GM18861 (cell line): ENCODE results near the gene LBHD1.
"Not testable (repeated sequence)": the region's sequence is repeated elsewhere in the genome, so short reads cannot be mapped to it uniquely, and the experiment has no call there.

Source experiments
- ATAC-seq: cut with Tn5 transposase; IDR thresholded peaks from one replicate; pipeline ENCODE4 v1.9.1; 2021; ENCODE audit not compliant: unreplicated experiment

Gene LBHD1

DNA sequence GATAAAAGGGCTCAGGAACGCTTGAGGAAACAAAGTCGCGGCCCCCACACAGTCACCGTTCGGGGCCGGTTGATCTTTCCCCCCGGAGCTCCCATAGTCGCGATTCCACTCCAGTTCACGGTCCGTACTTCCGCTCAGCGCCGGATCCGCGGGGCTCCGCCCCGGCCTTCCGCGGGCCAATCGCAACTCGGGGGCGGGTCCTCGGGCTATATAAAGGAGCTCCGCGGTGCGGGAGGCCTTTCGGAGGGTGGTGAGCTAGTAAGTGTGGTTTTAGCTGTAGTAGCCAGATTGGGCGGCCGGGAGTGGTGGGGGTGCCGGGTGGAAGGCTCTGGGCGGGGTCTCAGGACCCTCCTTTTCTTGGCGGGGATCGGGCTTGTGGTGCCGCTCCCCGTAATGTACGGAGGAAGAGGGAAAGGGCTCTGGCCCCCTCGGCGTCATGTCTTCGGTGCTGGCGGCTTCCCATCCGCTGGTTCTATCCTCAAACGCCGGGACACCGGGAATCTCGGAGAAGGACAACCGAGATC is 6.9 kb downstream of the LBHD1 start, which contains the start of the genes C11orf98 and CSKMT:
Gene C11orf98 (minus strand): TSS at position 136 of the 524 bp plus-strand sequence. CDS start 41 bp downstream, at position 95.
Gene CSKMT (plus strand): TSS at position 238 of the 524 bp plus-strand sequence. CDS start 568 bp downstream, outside the sequence.
- peak; percentile 73 for ATAC-seq

- peak; percentile 10 for ATAC-seq
Measured at GRCh38 chr11:62664405-62665074, 7.5 kb downstream of the LBHD1 start.

- no peak for ATAC-seq
Measured at GRCh38 chr11:62656796-62657429, 15.2 kb downstream of the LBHD1 start.

- ATAC-seq = no peak
Measured at GRCh38 chr11:62654297-62654696, 17.8 kb downstream of the LBHD1 start.

DNA sequence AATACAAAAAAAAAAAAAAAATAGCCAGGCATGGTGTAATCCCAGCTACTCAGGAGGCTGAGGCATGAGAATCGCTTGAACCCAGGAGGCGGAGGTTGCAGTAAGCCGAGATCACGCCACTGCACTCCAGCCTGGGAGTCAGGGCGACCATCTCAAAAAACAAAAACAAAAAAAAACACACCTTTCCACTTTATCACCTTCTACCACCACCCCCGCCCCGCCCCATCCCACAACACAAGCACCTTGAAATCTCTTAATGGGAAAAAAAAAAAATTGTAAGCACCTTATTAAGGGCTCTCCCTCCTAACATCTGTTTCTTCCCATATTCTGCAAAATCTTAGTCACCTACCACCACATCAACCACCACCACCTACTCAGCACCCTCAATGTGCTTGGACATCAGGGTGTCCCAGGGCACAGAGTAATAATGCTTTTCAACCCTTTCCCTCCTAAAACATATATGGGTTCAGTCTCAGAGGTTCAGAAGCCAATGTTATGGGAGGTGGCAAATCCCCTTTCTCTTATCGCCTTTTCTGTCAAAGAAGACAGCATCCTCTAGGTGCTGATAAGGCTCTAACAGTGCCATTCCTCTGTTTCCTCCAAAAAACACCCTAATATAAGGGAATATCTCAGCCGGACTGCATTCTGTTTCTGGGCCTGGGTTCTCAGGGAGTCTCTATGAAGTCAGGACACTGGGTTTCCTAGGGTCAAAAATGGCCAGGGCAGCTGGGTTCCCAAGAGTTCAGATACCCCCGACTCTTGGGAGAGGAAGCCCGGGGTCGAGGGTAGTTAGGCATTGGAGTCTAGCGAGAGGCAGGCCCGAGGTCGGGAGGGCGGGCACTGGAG is 19.7 kb downstream of the LBHD1 start:
- no peak for ATAC-seq

DNA sequence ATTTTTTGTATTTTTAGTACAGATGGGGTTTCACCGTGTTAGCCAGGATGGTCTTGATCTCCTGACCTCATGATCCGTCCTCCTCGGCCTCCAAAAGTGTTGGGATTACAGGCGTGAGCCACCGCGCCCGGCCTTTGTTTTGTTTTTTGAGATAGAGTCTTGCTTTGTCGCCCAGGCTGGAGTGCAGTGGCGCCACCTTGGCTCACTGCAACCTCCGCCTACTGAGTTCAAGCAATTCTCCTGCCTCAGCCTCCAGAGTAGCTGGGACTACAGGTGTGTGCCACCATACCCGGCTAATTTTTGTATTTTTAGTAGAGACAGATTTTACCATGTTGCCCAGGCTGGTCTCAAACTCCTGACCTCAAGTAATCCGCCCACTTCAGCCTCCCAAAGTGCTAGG is 21.8 kb downstream of the LBHD1 start:
- not testable (repeated sequence) for ATAC-seq

DNA sequence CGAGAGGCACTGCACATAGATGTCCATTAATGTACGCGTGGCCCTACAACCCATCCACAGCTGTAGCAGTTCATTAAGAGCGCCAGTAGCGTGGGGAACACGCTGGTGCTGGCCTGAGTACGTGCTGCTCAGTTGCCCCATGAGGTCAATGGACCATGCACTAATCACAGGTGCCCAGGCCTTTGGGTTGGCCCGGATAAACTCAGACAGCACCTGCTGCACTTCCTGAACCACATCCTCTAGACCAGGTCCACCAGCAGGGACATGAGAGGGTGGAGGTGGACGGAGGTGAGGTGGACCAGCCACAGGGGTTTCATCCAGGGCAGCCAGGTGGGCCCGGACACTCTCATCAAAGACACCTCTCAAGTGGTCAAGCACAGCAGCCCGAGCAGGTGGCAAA is 22.6 kb downstream of the LBHD1 start:
- ATAC-seq = no peak

- ATAC-seq = no peak
Measured at GRCh38 chr11:62648967-62649364, 23.1 kb downstream of the LBHD1 start.

DNA sequence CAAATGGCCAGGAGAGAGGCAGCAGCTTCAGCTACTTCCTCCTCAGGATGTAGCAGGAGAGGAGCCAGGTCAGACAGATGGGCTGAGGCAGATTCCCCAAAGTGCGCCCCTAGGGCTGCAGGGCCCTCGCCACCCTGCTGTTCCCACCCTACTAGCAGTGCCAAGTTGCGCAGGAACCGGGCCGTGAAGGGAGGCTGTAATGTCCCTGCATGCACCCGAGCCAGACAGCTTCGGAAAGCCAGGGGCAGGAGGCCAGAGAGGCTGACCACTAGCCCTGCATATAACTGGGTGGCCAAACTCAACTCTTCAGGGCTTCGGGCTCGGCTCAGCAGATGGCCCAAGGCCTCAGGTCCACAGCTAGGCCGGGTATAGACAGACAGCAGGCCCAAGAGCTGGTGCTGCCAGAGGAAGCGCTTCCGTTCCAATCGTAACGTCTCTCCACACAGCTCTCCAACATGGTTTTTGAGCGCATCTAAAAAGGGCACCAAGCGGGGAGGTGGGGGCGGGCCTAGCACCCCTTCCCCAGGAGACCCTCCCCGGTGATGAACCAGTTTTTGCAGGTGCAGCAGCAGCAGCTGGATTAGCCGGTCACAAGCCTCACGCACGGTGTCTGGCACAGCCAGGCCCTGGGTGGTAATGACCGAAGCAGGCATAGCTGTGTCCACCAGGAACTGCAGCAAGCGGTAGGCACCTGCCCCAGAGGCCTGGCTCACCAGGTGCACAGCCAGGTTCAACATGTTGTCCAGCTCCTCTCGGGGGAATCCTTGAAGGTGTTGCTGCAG is 23.7 kb downstream of the LBHD1 start:
- no peak for ATAC-seq

DNA sequence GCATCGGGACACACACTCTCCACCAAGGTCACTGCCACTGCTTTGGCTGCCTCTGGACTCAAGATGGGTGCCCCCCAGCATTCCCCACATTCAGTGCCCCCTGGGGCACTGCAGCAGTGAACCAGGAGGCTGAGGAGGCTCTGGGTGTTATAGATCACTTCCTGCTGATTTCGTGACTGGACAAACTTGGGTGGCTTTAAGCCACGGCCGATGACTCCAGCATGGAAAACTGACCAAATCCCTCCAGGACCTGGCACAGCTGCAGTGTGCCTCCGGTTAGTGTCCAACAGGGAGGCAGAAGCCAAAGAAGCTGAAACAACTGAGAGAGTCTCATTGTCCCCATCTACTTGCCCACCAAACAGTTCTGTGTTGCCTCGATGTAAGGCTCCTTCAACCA is 24.5 kb downstream of the LBHD1 start:
- no peak for ATAC-seq

DNA sequence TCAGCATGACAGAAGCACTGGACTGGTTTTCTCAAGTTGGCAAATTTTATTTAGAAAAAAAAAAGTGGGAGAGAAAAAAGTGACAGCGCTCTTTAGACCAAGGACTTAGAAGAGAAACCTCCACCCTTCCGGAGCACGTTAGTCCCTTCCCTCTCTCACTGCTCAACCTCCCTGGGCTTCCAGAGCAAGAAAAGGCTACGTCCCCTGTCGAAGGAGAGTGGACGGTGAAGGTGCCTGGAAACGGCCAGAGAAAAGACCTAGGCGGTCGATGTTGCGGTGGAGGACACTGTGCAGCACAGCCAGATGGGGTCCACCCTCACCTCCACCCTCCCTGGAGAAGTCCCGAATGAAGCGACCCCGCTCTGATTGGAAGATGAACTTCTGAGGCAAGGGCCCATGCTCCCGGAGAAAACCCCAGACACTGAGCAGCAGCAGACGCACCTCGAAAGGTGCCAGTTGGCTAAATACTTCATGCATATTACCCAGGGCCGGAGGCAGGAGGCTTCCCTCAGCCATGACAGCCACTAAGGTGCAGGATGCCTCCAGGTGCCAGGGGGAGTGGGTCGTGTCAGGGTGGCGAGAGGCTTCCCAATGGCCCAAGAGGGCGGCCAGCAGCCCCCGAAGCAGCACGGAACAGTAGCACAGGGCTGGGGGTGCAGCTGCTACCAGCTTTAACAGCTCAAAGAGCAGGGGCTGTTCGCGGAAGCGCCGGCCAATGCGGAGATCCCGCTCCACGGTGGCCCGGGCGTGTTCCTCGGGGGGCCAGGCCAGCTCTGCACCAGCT is 25.1 kb downstream of the LBHD1 start:
- no peak for ATAC-seq

GRCh38 chr11:62645946-62646824 is 25.9 kb downstream of the LBHD1 start, which contains the start of gene GANAB:
TSS of gene GANAB (minus strand) at chr11:62646613. CDS start at chr11:62646599, 14 bp downstream.
- peak; percentile 81 for ATAC-seq

- no peak for ATAC-seq
Measured at GRCh38 chr11:62645671-62645945, 26.5 kb downstream of the LBHD1 start.

DNA sequence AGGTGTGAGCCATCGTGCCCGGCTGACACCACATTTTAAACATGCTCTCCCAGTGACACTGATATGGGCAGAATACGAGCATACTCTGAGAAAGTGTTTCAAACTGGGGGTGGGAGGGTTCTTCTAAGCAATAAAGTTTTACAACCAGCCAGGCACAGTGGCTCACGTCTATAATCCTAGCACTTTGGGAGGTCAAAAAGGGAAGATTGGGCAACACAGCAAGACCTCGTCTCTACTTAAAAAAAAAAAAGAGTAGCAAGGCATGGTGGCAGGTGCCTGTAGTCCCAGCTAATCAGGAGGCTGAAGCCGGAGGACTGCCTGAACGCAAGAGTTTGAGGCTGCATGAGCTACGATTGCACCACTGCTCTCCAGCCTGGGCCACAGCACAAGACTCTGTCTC is 27.8 kb downstream of the LBHD1 start:
- ATAC-seq = no peak

DNA sequence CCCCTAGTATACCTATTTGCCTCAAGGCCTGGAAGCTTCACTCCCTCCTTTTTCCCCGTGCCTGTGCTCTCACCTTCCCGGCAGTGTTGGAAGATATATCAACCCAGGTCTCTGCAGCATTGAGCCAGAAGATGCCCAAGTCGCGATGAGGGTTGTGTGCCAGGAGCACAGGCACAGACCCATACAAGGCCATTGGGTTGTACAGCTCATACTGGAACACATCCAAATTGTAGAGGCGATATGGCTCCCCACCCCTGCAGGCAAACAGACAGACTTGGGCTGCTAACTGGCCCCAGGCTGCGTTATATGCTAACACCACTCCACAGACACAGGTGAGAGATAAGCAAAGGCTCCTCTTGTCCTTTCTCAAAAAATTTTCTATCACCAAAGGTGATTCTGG is 39.6 kb downstream of the LBHD1 start:
- no peak for ATAC-seq

GRCh38 chr11:62627713-62628112 is 44.4 kb downstream of the LBHD1 start:
- no peak for ATAC-seq

GRCh38 chr11:62622476-62623089 is 49.5 kb downstream of the LBHD1 start:
- no peak for ATAC-seq
